HG03039 (cell line): ENCODE results near the gene AFF4.
"Not testable (repeated sequence)": the region's sequence is repeated elsewhere in the genome, so short reads cannot be mapped to it uniquely, and the experiment has no call there.

Experiments
- ATAC-seq: cut with Tn5 transposase; IDR thresholded peaks from one replicate; pipeline ENCODE4 v1.9.1; 2021; ENCODE audit warnings: mild to moderate bottlenecking, moderate library complexity; ENCODE audit not compliant: unreplicated experiment

Gene AFF4

GRCh38 chr5:132953710-132954109 is 9.7 kb downstream of the AFF4 start:
- no peak for ATAC-seq

- no peak for ATAC-seq
Measured at GRCh38 chr5:132952829-132953228, 10.6 kb downstream of the AFF4 start.

GRCh38 chr5:132951897-132952296 is 11.5 kb downstream of the AFF4 start:
- no peak for ATAC-seq

- ATAC-seq = no peak
Measured at GRCh38 chr5:132949136-132949535, 14.3 kb downstream of the AFF4 start.

- ATAC-seq = no peak
Measured at GRCh38 chr5:132947671-132948070, 15.8 kb downstream of the AFF4 start.

GRCh38 chr5:132945315-132945714 is 18.1 kb downstream of the AFF4 start:
- ATAC-seq = not testable (repeated sequence)

- ATAC-seq = no peak
Measured at GRCh38 chr5:132943362-132944022, 19.9 kb downstream of the AFF4 start.

- ATAC-seq = no peak
Measured at GRCh38 chr5:132941331-132941730, 22.1 kb downstream of the AFF4 start.

GRCh38 chr5:132928062-132928407 is 35.4 kb downstream of the AFF4 start:
- no peak for ATAC-seq

GRCh38 chr5:132927355-132928061 is 35.9 kb downstream of the AFF4 start:
- ATAC-seq = no peak

GRCh38 chr5:132926437-132926836 is 37.0 kb downstream of the AFF4 start:
- ATAC-seq = no peak

GRCh38 chr5:132916086-132916485 is 47.3 kb downstream of the AFF4 start:
- no peak for ATAC-seq

GRCh38 chr5:132915681-132916080 is 47.8 kb downstream of the AFF4 start:
- ATAC-seq = no peak

- no peak for ATAC-seq
Measured at GRCh38 chr5:132909702-132910101, 53.7 kb downstream of the AFF4 start.

- no peak for ATAC-seq
Measured at GRCh38 chr5:132907161-132907560, 56.3 kb downstream of the AFF4 start.

- ATAC-seq = no peak
Measured at GRCh38 chr5:132905938-132906337, 57.5 kb downstream of the AFF4 start.

- no peak for ATAC-seq
Measured at GRCh38 chr5:132901730-132902129, 61.7 kb downstream of the AFF4 start.

GRCh38 chr5:132901036-132901435 is 62.4 kb downstream of the AFF4 start:
- ATAC-seq = no peak

- ATAC-seq = no peak
Measured at GRCh38 chr5:132898094-132898493, 65.3 kb downstream of the AFF4 start.

GRCh38 chr5:132896685-132897084 is 66.7 kb downstream of the AFF4 start:
- ATAC-seq = no peak

GRCh38 chr5:132895719-132896305 is 67.6 kb downstream of the AFF4 start:
- ATAC-seq = no peak

- no peak for ATAC-seq
Measured at GRCh38 chr5:132890817-132891216, 72.6 kb downstream of the AFF4 start.
